Posterior vena cava (tissue), 2 donors: ENCODE data around the gene CDCA4. TPM values are rescaled to one million over a fixed set of nuclear protein-coding genes. Genes with fewer than 3 reads are reported as not detected.
"Not testable (repeated sequence)": the region's sequence is repeated elsewhere in the genome, so short reads cannot be mapped to it uniquely, and the experiment has no call there.

Source experiments
- DNase-seq: peaks from one replicate; pipeline ENCODE4 v3.0.0-alpha.2; 2020; ENCODE audit warnings: low spot score
- intact Hi-C, 2 donors: fragments of 100-400 bp; cut with DNase I; formaldehyde crosslinking; loops; one replicate each; pipeline versions ENCODE4 v1.14.1 to v1.14.2; 2022 to 2023
- total RNA-seq, 2 donors: library from RNA; stranded (reverse); fragmentation: NEBNext Ultra II Directional; extraction: Animal tissue kit (Norgen Biotek cat#: 25700); gene quantifications; one replicate each; pipeline ENCODE4 v1.2.1, GENCODE V29; 2021
- donor health status: DM: yes; HTN: yes; CAD: no.
- donor health status: DM: yes; HTN: yes; CAD: no.

The CDCA4 gene
- total RNA-seq, 2 donors from 2014 or later, result 4.3 to 4.8 TPM

DNA sequence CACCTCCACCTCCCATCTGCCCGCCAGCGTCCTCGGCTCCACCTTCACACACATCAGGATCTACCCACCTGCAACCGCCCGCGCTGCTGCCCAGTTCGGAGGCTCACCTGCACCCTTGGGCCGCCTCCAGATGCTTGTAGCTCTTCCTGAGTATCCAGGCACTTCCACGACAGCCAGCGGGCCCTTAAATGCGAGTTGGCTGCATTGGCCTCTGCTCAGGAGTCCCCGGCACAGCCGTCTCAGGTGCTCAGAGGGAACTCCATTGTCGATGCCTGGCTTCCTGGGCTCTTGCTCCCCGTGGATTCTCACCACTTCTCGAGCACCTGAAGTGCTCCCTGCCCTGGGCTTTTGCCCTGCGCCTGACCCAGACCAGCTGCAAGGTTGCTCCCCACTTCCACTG is 21.9 kb upstream of the CDCA4 start:
- DNase-seq, result no peak
- intact Hi-C loops, result no loop called here

DNA sequence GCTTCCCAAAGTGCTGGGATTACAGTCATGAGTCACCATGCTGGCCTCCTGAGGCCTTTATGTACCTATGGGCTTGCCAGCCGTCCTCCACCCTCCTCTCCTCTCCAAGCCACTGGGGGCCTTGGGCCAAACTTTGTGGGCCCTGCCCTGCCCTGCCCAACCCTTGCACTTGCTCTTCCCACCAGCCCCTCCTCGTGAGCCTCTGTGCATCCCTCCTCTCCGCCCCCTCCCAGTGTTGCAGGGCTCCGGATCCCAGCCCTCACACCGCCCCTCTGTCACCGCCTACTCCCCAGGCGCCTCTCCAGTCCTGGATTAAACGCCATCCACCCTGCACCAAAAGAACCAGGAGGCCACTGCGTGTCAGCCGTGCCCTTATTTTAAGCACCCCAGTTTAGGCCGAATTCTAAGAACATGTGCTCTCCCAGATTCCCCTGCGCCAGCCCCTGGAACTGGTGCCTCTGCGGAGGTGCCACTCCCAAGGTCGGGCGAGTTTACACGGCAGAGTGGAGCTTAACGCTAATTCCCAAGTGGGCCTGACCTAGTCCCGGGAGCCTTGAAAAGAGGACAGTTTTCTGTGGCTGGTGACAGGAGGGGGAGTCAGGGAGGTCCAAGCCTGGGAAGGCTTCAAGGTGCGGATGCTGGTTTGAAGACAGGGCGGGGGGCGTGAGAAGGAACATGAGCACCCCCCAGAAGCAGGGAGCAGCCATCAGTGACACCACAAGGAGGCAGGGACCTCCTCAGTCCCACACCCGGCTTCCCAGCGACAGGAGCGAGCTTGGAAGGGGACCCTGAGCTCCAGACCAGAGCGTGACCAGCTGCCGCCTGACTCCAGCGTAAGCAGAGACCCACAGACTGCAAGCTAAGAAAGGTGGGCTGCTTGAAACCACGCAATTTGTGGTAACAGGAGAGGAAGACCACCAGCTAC is 21.2 kb upstream of the CDCA4 start:
- no peak for DNase-seq
- intact Hi-C loops, result no loop called here

DNA sequence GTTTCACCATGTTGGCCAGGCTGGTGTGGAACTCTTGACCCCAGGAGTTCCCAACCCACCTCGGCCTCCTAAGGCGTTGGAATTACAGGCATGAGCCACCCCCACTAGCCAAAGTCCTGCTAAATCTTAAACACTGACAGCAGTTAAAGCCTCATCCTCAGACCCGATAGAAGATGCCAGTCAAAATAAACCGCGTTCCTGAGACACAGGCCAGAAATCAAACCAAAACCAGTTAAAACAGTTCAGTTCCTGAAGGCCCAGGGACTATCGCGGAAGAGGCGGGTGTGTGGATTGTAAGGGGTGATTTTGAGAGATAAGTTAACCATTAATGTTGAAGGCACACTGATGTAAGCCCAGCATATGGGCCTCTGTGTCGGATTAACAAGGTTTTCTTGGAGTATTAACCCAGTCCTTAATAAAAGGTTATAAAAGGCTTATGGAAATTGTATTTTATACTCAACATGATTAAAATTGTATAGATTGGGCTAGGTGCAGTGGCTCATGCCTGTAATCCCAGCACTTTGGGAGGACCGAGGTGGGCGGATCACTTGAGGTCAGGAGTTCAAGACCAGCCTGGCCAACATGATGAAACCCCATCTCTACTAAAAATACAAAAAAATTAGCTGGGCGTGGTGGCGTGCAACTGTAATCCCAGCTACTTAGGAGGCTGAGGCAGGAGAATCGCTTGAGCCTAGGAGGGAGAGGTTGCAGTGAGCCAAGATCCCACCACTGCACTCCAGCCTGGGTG is 18.7 kb upstream of the CDCA4 start:
- DNase-seq, result no peak
- intact Hi-C loops, result no loop called here

- intact Hi-C loops, DNase-seq: not testable (repeated sequence)
Measured at GRCh38 chr14:105035616-105036015, 14.7 kb upstream of the CDCA4 start.

- intact Hi-C loops, result no loop called here
- peak; percentile 23 for DNase-seq
Measured at GRCh38 chr14:105034315-105035039, 13.6 kb upstream of the CDCA4 start.

DNA sequence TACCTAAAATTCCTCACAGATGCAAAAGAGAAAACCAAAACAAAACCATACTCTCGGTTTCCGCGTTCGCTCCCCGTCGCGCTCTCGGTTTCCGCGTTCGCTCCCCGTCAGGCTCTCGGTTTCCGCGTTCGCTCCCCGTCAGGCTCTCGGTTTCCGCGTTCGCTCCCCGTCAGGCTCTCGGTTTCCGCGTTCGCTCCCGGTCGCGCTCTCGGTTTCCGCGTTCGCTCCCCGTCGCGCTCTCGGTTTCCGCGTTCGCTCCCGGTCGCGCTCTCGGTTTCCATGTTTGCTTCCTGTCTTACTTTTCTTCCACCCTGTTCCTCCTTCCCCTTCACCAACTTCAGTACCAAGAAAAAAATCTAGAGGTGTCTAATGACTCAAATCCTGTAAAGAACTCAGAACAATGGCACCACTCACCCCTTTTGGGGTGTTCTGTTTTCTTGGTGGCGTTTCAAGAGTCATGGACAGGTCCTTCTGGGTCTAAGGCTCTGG is 12.6 kb upstream of the CDCA4 start:
- intact Hi-C loops, result not testable (repeated sequence)

GRCh38 chr14:105032451-105032901 is 11.6 kb upstream of the CDCA4 start:
- intact Hi-C loops, result not testable (repeated sequence)
- DNase-seq, result peak; percentile 2

More for the DNA sequence above, 12.6 kb upstream of the CDCA4 start:
- DNase-seq, result not testable (repeated sequence)

GRCh38 chr14:105030836-105031396 is 10.0 kb upstream of the CDCA4 start:
- DNase-seq, result no peak
- intact Hi-C loops, result no loop called here

DNA sequence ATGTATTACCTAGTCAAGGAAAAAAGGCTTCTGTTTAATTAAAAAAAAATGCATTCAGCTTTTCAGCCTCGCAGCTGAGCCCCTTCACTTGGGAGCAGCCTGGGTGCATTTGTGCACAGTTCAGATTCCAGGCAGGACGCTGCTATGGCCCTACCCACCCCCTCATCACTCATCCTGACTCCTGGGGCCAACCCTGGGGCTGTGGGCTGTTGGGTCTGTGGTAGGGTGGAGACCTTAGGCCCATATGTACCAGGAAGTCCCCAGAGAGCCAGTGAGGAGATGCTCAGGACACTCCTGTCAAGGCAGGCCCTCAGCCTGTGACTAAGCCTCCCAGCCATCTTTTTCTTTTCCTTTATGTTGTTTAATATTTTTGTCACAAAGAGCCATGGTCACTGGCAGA is 9.3 kb upstream of the CDCA4 start:
- no peak for DNase-seq
- intact Hi-C loops, result no loop called here

DNA sequence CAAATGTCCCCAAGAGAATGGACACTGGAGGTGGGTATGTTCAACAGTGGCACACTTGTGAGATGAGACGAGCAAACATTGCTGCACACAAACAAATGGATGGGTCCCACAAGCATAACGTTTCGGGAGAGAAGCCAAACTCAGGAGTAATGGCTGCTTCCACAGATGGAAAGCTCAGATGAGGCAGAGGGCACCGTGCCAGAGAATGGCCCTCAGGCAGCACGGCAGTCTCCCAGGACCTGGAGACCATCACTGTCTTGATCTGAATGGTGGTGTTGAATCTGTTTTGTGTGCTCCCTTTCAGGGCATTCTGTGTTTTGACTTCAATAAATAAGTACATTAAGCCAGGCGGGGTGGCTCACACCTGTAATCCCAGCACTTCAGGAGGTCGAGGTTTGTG is 8.5 kb upstream of the CDCA4 start:
- intact Hi-C loops, result no loop called here
- DNase-seq, result peak; percentile 46

DNA sequence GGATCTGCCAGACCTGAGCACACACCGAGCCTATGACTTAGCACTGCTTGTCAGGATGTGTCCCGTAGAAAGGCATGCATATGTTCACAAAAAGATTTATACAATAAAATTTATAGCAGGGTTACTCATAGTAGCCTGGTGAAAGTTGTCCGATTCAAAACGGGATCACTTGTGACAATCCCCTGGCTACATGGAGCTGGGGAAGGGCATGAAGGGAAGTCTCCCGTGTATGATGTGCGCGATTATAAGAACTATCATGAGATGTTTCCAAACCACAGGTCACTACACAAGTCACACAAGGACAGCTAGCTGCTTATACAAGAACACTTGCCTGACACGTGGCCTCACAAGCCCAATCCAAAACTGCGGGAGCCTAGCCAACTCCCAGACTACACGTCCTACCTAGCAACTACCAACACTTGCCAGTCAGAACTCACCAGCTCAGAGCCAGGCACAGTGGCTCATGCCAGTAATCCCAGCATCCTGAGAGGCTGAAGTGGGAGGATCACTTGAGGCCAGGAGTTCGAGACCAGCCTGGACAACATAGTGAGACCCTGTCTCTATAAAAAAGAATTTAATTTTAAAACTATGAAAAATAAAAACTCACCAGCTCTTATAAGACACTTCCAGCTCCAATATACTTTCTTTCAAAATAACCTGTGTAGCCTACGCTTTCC is 7.5 kb upstream of the CDCA4 start:
- intact Hi-C loops, result no loop called here
- peak; percentile 59 for DNase-seq

- DNase-seq, intact Hi-C loops: not testable (repeated sequence)
Measured at GRCh38 chr14:105027718-105028117, 6.8 kb upstream of the CDCA4 start.

- intact Hi-C loops, result no loop called here
Measured at GRCh38 chr14:105026802-105027563, 6.1 kb upstream of the CDCA4 start.

GRCh38 chr14:105026033-105026785 is 5.3 kb upstream of the CDCA4 start:
- intact Hi-C loops, result no loop called here
- DNase-seq, result peak; percentile 55

More at GRCh38 chr14:105026802-105027563, 6.1 kb upstream of the CDCA4 start:
- no peak for DNase-seq

- intact Hi-C loops, result no loop called here
- DNase-seq, result peak; percentile 54
Measured at GRCh38 chr14:105025429-105025828, 4.5 kb upstream of the CDCA4 start.

- no peak for DNase-seq
- intact Hi-C loops, result loop anchor here (1.0 to 5.0 kb wide), 2 partner anchors 47 to 53 kb away; partner anchors contain the start of gene AHNAK2 (in 1 of the 2)
Measured at GRCh38 chr14:105023791-105024480, 3.1 kb upstream of the CDCA4 start.
